ENCODE measurements around the gene CFAP251. TPM values are rescaled to one million over a fixed set of nuclear protein-coding genes. Genes with fewer than 3 reads are reported as not detected.

Gene CFAP251
- total RNA-seq, 1 experiment from 2014 or later = 2.6 TPM

DNA sequence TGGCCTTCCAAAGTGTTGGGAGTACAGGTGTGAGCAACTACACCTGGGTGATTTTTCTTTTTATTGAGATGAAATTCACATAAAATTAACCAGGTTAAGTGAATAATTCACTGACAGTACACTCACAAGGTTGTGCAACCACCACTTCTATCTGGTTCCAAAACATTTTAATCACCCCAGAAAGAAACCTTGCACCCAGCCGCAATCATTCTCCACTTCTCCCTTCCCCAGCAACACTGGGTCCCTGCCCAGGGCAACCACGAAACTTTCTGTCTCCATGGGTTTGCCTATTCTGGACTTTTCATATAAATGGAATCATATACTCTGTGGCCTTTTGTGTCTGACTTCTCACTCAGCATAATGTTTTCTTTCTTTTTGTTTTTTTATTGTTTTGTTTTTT is 133.9 kb downstream of the CFAP251 start (continued):
- no peak for TF ChIP-seq SIN3A (IDR thresholded peaks at IDR 0.05; ENCODE audit: low read depth)
- TF ChIP-seq CBX3 (IDR thresholded peaks at IDR 0.05; ENCODE audit: low read depth) = no peak
- TF ChIP-seq, protein P1, sequence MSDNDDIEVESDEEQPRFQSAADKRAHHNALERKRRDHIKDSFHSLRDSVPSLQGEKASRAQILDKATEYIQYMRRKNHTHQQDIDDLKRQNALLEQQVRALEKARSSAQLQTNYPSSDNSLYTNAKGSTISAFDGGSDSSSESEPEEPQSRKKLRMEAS (IDR thresholded peaks at IDR 0.05) = no peak
- no peak for TF ChIP-seq EZH2 (IDR thresholded peaks at IDR 0.05)
- TF ChIP-seq, protein P2, sequence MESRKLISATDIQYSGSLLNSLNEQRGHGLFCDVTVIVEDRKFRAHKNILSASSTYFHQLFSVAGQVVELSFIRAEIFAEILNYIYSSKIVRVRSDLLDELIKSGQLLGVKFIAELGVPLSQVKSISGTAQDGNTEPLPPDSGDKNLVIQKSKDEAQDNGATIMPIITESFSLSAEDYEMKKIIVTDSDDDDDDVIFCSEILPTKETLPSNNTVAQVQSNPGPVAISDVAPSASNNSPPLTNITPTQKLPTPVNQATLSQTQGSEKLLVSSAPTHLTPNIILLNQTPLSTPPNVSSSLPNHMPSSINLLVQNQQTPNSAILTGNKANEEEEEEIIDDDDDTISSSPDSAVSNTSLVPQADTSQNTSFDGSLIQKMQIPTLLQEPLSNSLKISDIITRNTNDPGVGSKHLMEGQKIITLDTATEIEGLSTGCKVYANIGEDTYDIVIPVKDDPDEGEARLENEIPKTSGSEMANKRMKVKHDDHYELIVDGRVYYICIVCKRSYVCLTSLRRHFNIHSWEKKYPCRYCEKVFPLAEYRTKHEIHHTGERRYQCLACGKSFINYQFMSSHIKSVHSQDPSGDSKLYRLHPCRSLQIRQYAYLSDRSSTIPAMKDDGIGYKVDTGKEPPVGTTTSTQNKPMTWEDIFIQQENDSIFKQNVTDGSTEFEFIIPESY (IDR thresholded peaks at IDR 0.05; ENCODE audit: extremely low read depth, insufficient replicate concordance, low read length) = no peak
- no peak for TF ChIP-seq SP1 (IDR thresholded peaks at IDR 0.05; ENCODE audit: low read depth)
- no peak for TF ChIP-seq FOSL1 (IDR thresholded peaks at IDR 0.05; ENCODE audit: low read depth)
- TF ChIP-seq EZH2phosphoT487 (IDR thresholded peaks at IDR 0.05; ENCODE audit: borderline replicate concordance) = no peak

Other genes starting within 250 kb of the CFAP251 start
- gene MORN3, start 248.9 kb upstream of the CFAP251 start, total RNA-seq (2021; ENCODE audit: unreplicated experiment) = 0.34 TPM
- 20.5 TPM for gene TMEM120B, start 205.8 kb upstream of the CFAP251 start, total RNA-seq (2021; ENCODE audit: unreplicated experiment)
- 116 TPM for gene RHOF, start 124.9 kb upstream of the CFAP251 start, total RNA-seq (2021; ENCODE audit: unreplicated experiment)
- 17.5 TPM for gene SETD1B, start 114.6 kb upstream of the CFAP251 start, total RNA-seq (2021; ENCODE audit: unreplicated experiment)
- 1.1 TPM for gene HPD, start 59.7 kb upstream of the CFAP251 start, total RNA-seq (2021; ENCODE audit: unreplicated experiment)
- 55.5 TPM for gene PSMD9, start 29.8 kb upstream of the CFAP251 start, total RNA-seq (2021; ENCODE audit: unreplicated experiment)
- 14.2 TPM for gene BCL7A, start 103.3 kb downstream of the CFAP251 start, total RNA-seq (2021; ENCODE audit: unreplicated experiment)
- gene MLXIP, start 160.2 kb downstream of the CFAP251 start, total RNA-seq (2021; ENCODE audit: unreplicated experiment) = 46.3 TPM

All from HCT116 (cell line).